Esophagus squamous epithelium (tissue), 4 donors: ENCODE data around the gene PPP2R1A.

ENCODE experiments used
- POLR2A ChIP-seq, 4 donors: fragments of 450-650 bp; IDR thresholded peaks; one replicate each; pipeline ENCODE4 v1.6.1; 2017; ENCODE audit warnings: antibody characterized with exemption in 4 of 4, mild to moderate bottlenecking in 4 of 4, moderate library complexity in 3 of 4
- TF ChIP-seq, protein P1 (sequence below), 6 experiments: fragments of 450-650 bp in 4 of 6; fragments of 200-600 bp in 2 of 6; sonication (generic) in 2 of 6; IDR thresholded peaks; one replicate each; pipeline ENCODE4 v1.5.1; 2016 to 2019; ENCODE audit warnings: antibody characterized with exemption in 6 of 6, mild to moderate bottlenecking in 4 of 6, moderate library complexity in 4 of 6

DNA sequence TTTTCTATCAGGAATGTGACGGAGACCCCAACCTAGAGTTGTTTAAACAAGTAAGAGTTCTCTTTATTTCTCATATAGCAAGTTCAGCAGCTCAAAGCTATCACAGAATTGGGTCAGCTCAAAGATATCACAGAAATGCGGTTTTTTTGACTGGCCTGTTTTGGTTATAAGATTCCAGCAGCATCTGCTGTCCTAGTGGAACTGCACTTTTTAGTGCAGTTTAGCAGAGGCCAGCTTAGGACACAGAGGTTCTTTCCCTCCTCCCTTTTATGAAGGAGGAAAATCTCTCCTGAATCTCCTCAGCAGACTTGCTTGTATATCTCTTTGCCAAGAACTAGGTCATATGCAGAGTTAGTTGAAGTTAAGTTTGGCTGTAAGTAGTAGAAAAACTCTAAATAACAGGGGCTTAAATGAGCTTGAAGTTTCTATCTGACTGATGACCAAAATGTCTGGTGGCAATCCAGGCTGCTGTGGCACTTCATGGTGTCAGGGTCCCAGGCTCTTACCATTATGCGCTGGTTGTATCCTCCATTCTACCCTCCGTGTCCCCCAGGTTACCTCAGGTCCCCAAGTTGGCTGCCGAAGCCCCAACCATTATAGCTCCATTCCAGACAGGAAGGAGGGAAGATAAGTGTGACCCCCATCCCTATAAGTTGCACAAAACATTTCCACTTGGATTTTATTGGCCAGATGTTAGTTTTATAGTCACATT lies 6.6 kb downstream of the PPP2R1A start:
- no peak for TF ChIP-seq POLR2A (IDR thresholded peaks at IDR 0.05)
- TF ChIP-seq, protein P1, sequence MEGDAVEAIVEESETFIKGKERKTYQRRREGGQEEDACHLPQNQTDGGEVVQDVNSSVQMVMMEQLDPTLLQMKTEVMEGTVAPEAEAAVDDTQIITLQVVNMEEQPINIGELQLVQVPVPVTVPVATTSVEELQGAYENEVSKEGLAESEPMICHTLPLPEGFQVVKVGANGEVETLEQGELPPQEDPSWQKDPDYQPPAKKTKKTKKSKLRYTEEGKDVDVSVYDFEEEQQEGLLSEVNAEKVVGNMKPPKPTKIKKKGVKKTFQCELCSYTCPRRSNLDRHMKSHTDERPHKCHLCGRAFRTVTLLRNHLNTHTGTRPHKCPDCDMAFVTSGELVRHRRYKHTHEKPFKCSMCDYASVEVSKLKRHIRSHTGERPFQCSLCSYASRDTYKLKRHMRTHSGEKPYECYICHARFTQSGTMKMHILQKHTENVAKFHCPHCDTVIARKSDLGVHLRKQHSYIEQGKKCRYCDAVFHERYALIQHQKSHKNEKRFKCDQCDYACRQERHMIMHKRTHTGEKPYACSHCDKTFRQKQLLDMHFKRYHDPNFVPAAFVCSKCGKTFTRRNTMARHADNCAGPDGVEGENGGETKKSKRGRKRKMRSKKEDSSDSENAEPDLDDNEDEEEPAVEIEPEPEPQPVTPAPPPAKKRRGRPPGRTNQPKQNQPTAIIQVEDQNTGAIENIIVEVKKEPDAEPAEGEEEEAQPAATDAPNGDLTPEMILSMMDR (IDR thresholded peaks at IDR 0.05): no peak
